Adrenal gland (tissue), 5 donors: ENCODE results near the gene DUS1L.

Source experiments
- CTCF ChIP-seq, 6 experiments: fragments of 450-650 bp in 4 of 6; fragments of 200-600 bp in 2 of 6; sonication (generic) in 1 of 6; IDR thresholded peaks; 1 replicate in 5 of 6; 2 replicates in 1 of 6; pipeline versions ENCODE4 v1.5.1 to v1.8.0; 2016 to 2021; ENCODE audit warnings: antibody characterized with exemption in 6 of 6, mild to moderate bottlenecking in 2 of 6, moderate library complexity in 1 of 6
- POLR2A ChIP-seq, 2 donors: fragments of 450-650 bp; IDR thresholded peaks; one replicate each; pipeline ENCODE4 v1.6.1; 2017; ENCODE audit warnings: antibody characterized with exemption in 2 of 2, mild to moderate bottlenecking in 2 of 2, moderate library complexity in 1 of 2
- donor health status: DM: no; HTN: no; CAD: no.

- no peak for TF ChIP-seq CTCF (IDR thresholded peaks at IDR 0.05)
- no peak for TF ChIP-seq POLR2A (IDR thresholded peaks at IDR 0.05)
Observed at GRCh38 chr17:82023447-82024241, 42.0 kb downstream of the DUS1L start.
